GM12878 (cell line): ENCODE results near the gene IBTK. TPM values are rescaled to one million over a fixed set of nuclear protein-coding genes. Genes with fewer than 3 reads are reported as not detected.
"Not testable (repeated sequence)": the region's sequence is repeated elsewhere in the genome, so short reads cannot be mapped to it uniquely, and the experiment has no call there.

ENCODE experiments used
- ATAC-seq: fragments of 200-7000 bp; cut with Tn5 transposase; 3 replicates; pipeline ENCODE4 v1.9.1; 2020; ENCODE audit warnings: mild to moderate bottlenecking, moderate library complexity
- BruUV-seq: library from RNA; stranded (reverse); fragments of 400-500 nt; replicated peaks from 2 replicates; lab custom pipeline; 2021; lab: Mats Ljungman, UMichigan
- CTCF ChIA-PET: fragments of 300-600 bp; sonication (Branson Sonifier 250); formaldehyde crosslinking; extraction: SDS; loops from one replicate; lab custom pipeline; 2021; ENCODE audit warnings: inconsistent platforms; lab: Yijun Ruan, JAX
- POLR2A ChIA-PET: fragments of 350-600 bp; formaldehyde crosslinking; extraction: SDS; loops from one replicate; lab custom pipeline; 2021; ENCODE audit warnings: inconsistent platforms; lab: Charles Lee
- RAD21 ChIA-PET: fragments of 300-600 bp; sonication (Branson Sonifier 250); formaldehyde crosslinking; loops from one replicate; lab custom pipeline; 2023; ENCODE audit warnings: antibody characterized with exemption; ENCODE audit not compliant: unreplicated experiment; lab: Charles Lee
- SMC1A ChIA-PET: fragments of 300-600 bp; sonication (Branson Sonifier 250); formaldehyde crosslinking; loops from one replicate; lab custom pipeline; 2023; ENCODE audit not compliant: unreplicated experiment, uncharacterized antibody; lab: Charles Lee
- DNase-seq: peaks from one replicate; pipeline ENCODE4 v3.0.0-alpha.2; 2011; ENCODE audit warnings: low read depth, low spot score
- FAIRE-seq: peaks from 3 replicates; lab custom pipeline; 2011; peaks lifted over from hg19 to GRCh38; lab: Jason Lieb, UNC
- H2AFZ ChIP-seq: 2 replicates; pipeline ENCODE4 v1.6.0; 2011; ENCODE audit warnings: low read depth, low read length, control low read depth; ENCODE audit not compliant: control insufficient read depth
- H3K27ac ChIP-seq: 2 replicates; pipeline ENCODE4 v1.5.1; 2011; ENCODE audit warnings: control low read depth; ENCODE audit not compliant: control insufficient read depth, insufficient read depth
- H3K27me3 ChIP-seq, 2 experiments: replicated peaks in 1 of 2; 2 replicates each; pipeline versions ENCODE4 v1.6.0 to v1.6.1; 2011; ENCODE audit warnings: low read length in 1 of 2; ENCODE audit not compliant: control insufficient read depth in 2 of 2, insufficient read depth in 2 of 2
- H3K36me3 ChIP-seq, 2 experiments: 2 replicates each; pipeline ENCODE4 v1.5.1; 2011; ENCODE audit warnings: low read length in 1 of 2; ENCODE audit not compliant: control insufficient read depth in 2 of 2, insufficient read depth in 2 of 2
- H3K4me1 ChIP-seq: 2 replicates; pipeline ENCODE4 v1.6.1; 2011; ENCODE audit warnings: mild to moderate bottlenecking, low read length, moderate library complexity, mixed read lengths; ENCODE audit not compliant: control insufficient read depth, insufficient read depth
- H3K4me2 ChIP-seq: 2 replicates; pipeline ENCODE4 v1.6.0; 2011; ENCODE audit warnings: control low read depth; ENCODE audit not compliant: control insufficient read depth, insufficient read depth
- H3K4me3 ChIP-seq: fragments of 200-600 bp; sonication (generic); 2 replicates; pipeline ENCODE4 v1.5.1; 2016
- H3K79me2 ChIP-seq: 2 replicates; pipeline ENCODE4 v1.6.0; 2011; ENCODE audit warnings: low read length; ENCODE audit not compliant: control insufficient read depth, insufficient read depth
- H3K9ac ChIP-seq: 2 replicates; pipeline ENCODE4 v1.8.0; 2011; ENCODE audit warnings: low read length, control low read depth, mixed read lengths; ENCODE audit not compliant: control insufficient read depth, insufficient read depth
- H3K9me3 ChIP-seq: replicated peaks from 3 replicates; pipeline ENCODE4 v1.5.1; 2011; ENCODE audit warnings: mild to moderate bottlenecking, low read length; ENCODE audit not compliant: control insufficient read depth, insufficient read depth
- H4K20me1 ChIP-seq: 2 replicates; pipeline ENCODE4 v1.6.0; 2011; ENCODE audit not compliant: control insufficient read depth, insufficient read depth
- CEBPB ChIP-seq, 2 experiments: fragments of 150-350 bp in 1 of 2; IDR thresholded peaks; 2 replicates each; pipeline ENCODE4 v1.6.1; 2012 to 2014; ENCODE audit warnings: low read depth in 2 of 2, low read length in 2 of 2, borderline replicate concordance in 1 of 2, inconsistent platforms in 1 of 2
- CUX1 ChIP-seq: IDR thresholded peaks from 2 replicates; pipeline ENCODE4 v1.6.1; 2012; ENCODE audit warnings: improper control_type of control experiment, low read depth, low read length; ENCODE audit not compliant: insufficient replicate concordance
- IRF5 ChIP-seq: fragments of 450-650 bp; IDR thresholded peaks from 2 replicates; pipeline ENCODE4 v1.6.1; 2017; ENCODE audit warnings: borderline replicate concordance
- RFX5 ChIP-seq: IDR thresholded peaks from 2 replicates; pipeline ENCODE4 v1.6.1; 2011; ENCODE audit warnings: low read depth, low read length, improper control_type of control experiment
- TCF12 ChIP-seq: IDR thresholded peaks from 2 replicates; pipeline ENCODE4 v1.6.1; 2011; ENCODE audit warnings: low read depth, mild to moderate bottlenecking, low read length
- ZNF274 ChIP-seq: IDR thresholded peaks from one replicate; pipeline ENCODE4 v1.8.0; 2011; ENCODE audit not compliant: insufficient read length, insufficient read depth
- WGBS: methylation state at CpG from one replicate; pipeline ENCODE4 v1.1.6; 2016; ENCODE audit warnings: low lambda C conversion rate; ENCODE audit not compliant: insufficient replicate concordance, insufficient coverage; ENCODE audit errors: missing lambda C conversion rate; 5-methylcytosine and 5-hydroxymethylcytosine counted together
- in situ Hi-C: fragments of 300-500 bp; cut with MboI; formaldehyde crosslinking; loops from 9 replicates; pipeline ENCODE4 v1.14.3; 2018; ENCODE audit warnings: mixed read lengths
- intact Hi-C: fragments of 100-400 bp; cut with micrococcal nuclease; formaldehyde crosslinking; loops from one replicate; pipeline ENCODE4 v1.14.2; 2022; ENCODE audit not compliant: unreplicated experiment
- polyA plus RNA-seq, 11 experiments: library from polyadenylated mRNA; depleted of rRNA in 4 of 11; unstranded in 6 of 11; stranded (reverse) in 5 of 11; fragments of >200 nt; fragmentation: Nextera tagmentation in 4 of 11; fragmentation: Illumina TruSeq in 1 of 11; extraction: Ambion mirVana in 4 of 11; extraction: Trizol in 1 of 11; gene quantifications; 1 replicate in 1 of 11; 2 replicates in 10 of 11; pipeline versions ENCODE4 v1.2.1 to v1.2.3, GENCODE V29; 2011 to 2016; ENCODE audit warnings: inconsistent platforms in 2 of 11, missing spikeins in 2 of 11, low read depth in 1 of 11
- total RNA-seq, 4 experiments: library from RNA; depleted of rRNA in 3 of 4; stranded (reverse); fragments of >200 nt in 3 of 4; fragmentation: Illumina TruSeq in 1 of 4; extraction: Trizol in 1 of 4; gene quantifications; 2 replicates each; pipeline versions ENCODE4 v1.2.1 to v1.2.3, GENCODE V29; 2013 to 2021

Gene IBTK
- total and polyA plus RNA-seq, 10 of the 15 experiments (the other 5 are each of a cell fraction or from before 2014, with no cell fraction given) = 12.0 to 32.1 (median 20.9) TPM

- no peak for TF ChIP-seq CUX1
Observed at GRCh38 chr6:82131441-82131840, 116.1 kb downstream of the IBTK start (continued).

- FAIRE-seq = no peak
- POLR2A ChIA-PET = no interaction called here
- 10% methylated on average over 3 of the region's 3 CpGs for WGBS
Observed at GRCh38 chr6:82129797-82130196, 117.7 kb downstream of the IBTK start.

GRCh38 chr6:82128973-82129372 lies 118.6 kb downstream of the IBTK start:
- POLR2A ChIA-PET, H3K36me3 ChIP-seq, intact Hi-C loops, H3K27ac ChIP-seq, H4K20me1 ChIP-seq, H3K79me2 ChIP-seq, in situ Hi-C loops, SMC1A ChIA-PET, H3K9ac ChIP-seq, RAD21 ChIA-PET, H2AFZ ChIP-seq, DNase-seq, FAIRE-seq, H3K4me3 ChIP-seq, H3K27me3 ChIP-seq, ATAC-seq, BruUV-seq, H3K9me3 ChIP-seq, H3K4me1 ChIP-seq, H3K4me2 ChIP-seq: not testable (repeated sequence)
- CTCF ChIA-PET = interaction anchor here (0.6 kb wide), 1 partner anchor 283 kb away, joined by 3 read pairs; no protein-coding TSS in a partner anchor
- WGBS = 66% methylated on average over 9 of the region's 9 CpGs

More at GRCh38 chr6:82129797-82130196, 117.7 kb downstream of the IBTK start:
- DNase-seq = no peak
- intact Hi-C loops = no loop called here
- Histone ChIP-seq H3K4me1 (no peaks in the 10 kb centered on the region), H2AFZ (no peak overlapping the region), H3K4me3 (no peak overlapping the region), H4K20me1 (no peaks in the 10 kb centered on the region), H3K27me3 (no peaks in the 10 kb centered on the region), H3K4me2 (no peak overlapping the region), H3K9me3 (no peaks in the 10 kb centered on the region), H3K79me2 (no peaks in the 10 kb centered on the region), H3K36me3 (no peaks in the 10 kb centered on the region), H3K27ac (no peak overlapping the region), H3K9ac (no peak overlapping the region)
- TF ChIP-seq RFX5 (no peak), ZNF274 (no peak), IRF5 (no peak), CEBPB (IDR thresholded peaks at IDR 0.05; ENCODE audit: borderline replicate concordance in 1 of 2, low read depth in 2 of 2, low read length in 2 of 2) (no peak), TCF12 (no peak)
- ChIA-PET CTCF (interaction anchor here (0.6 to 1.1 kb wide), 2 partner anchors 15 to 47 kb away, joined by 3 read pairs; no protein-coding TSS in a partner anchor), RAD21 (no interaction called here), SMC1A (interaction anchor here (0.8 kb wide), 1 partner anchor 53 kb away, joined by 6 read pairs; no protein-coding TSS in a partner anchor)
- ATAC-seq = no peak
- no TSS peak for BruUV-seq
- in situ Hi-C loops = no loop called here
